H9 (cell line): ENCODE results near the gene FHOD3. TPM values are rescaled to one million over a fixed set of nuclear protein-coding genes. Genes with fewer than 3 reads are reported as not detected.

Experiments
- DNase-seq: peaks from one replicate; pipeline ENCODE4 v3.0.0-alpha.2; 2017
- H2AFZ ChIP-seq: one replicate; pipeline ENCODE4 v1.6.1; 2013; ENCODE audit warnings: mild to moderate bottlenecking, low read length, control low read depth, moderate library complexity
- H2AK5ac ChIP-seq: 2 replicates; pipeline ENCODE4 v1.6.1; 2013; ENCODE audit warnings: low read length, control low read depth, mixed read lengths; ENCODE audit not compliant: insufficient read length
- H2BK120ac ChIP-seq: one replicate; pipeline ENCODE4 v1.6.1; 2013; ENCODE audit warnings: low read depth, mild to moderate bottlenecking, low read length, control low read depth, inconsistent platforms; ENCODE audit not compliant: poor library complexity, severe bottlenecking
- H2BK12ac ChIP-seq: 2 replicates; pipeline ENCODE4 v1.6.1; 2013; ENCODE audit warnings: low read length, control low read depth, mixed read lengths, low read depth; ENCODE audit not compliant: insufficient read length
- H2BK15ac ChIP-seq: 2 replicates; pipeline ENCODE4 v1.6.1; 2013; ENCODE audit warnings: low read depth, low read length, control low read depth
- H2BK20ac ChIP-seq: one replicate; pipeline ENCODE4 v1.6.1; 2013; ENCODE audit warnings: low read depth, mild to moderate bottlenecking, low read length, control low read depth, inconsistent platforms; ENCODE audit not compliant: poor library complexity, severe bottlenecking
- H2BK5ac ChIP-seq: 2 replicates; pipeline ENCODE4 v1.6.1; 2013; ENCODE audit warnings: low read length, control low read depth, mixed read lengths; ENCODE audit not compliant: insufficient read length
- H3K14ac ChIP-seq: 2 replicates; pipeline ENCODE4 v1.6.1; 2013; ENCODE audit warnings: low read length, control low read depth; ENCODE audit not compliant: insufficient read depth
- H3K18ac ChIP-seq: 2 replicates; pipeline ENCODE4 v1.6.1; 2013; ENCODE audit warnings: low read depth, mild to moderate bottlenecking, mixed read lengths, low read length, control low read depth; ENCODE audit not compliant: insufficient read length
- H3K23ac ChIP-seq: 2 replicates; pipeline ENCODE4 v1.6.1; 2013; ENCODE audit warnings: low read length, control low read depth, mixed read lengths, low read depth; ENCODE audit not compliant: insufficient read length
- H3K23me2 ChIP-seq: 2 replicates; pipeline ENCODE4 v1.6.1; 2013; ENCODE audit warnings: low read depth, mild to moderate bottlenecking, mixed read lengths, low read length, control low read depth; ENCODE audit not compliant: insufficient read length, poor library complexity, severe bottlenecking
- H3K27ac ChIP-seq: 2 replicates; pipeline ENCODE4 v1.5.1; 2013; ENCODE audit warnings: low read length, control low read depth, mixed read lengths, low read depth; ENCODE audit not compliant: insufficient read length
- H3K27me3 ChIP-seq: 2 replicates; pipeline ENCODE4 v1.6.1; 2013; ENCODE audit warnings: low read length, control low read depth, inconsistent platforms; ENCODE audit not compliant: insufficient read depth
- H3K4ac ChIP-seq: 2 replicates; pipeline ENCODE4 v1.6.1; 2013; ENCODE audit warnings: low read depth, mild to moderate bottlenecking, control low read depth, inconsistent platforms, low read length, moderate library complexity
- H3K4me1 ChIP-seq: 2 replicates; pipeline ENCODE4 v1.6.1; 2013; ENCODE audit warnings: low read length, control low read depth, inconsistent platforms; ENCODE audit not compliant: insufficient read depth
- H3K4me2 ChIP-seq: 2 replicates; pipeline ENCODE4 v1.6.1; 2013; ENCODE audit warnings: low read length, control low read depth, mixed read lengths; ENCODE audit not compliant: insufficient read length, insufficient read depth
- H3K56ac ChIP-seq: 2 replicates; pipeline ENCODE4 v1.6.1; 2013; ENCODE audit warnings: low read depth, mild to moderate bottlenecking, mixed read lengths, low read length, control low read depth; ENCODE audit not compliant: insufficient read length
- H3K79me1 ChIP-seq: 2 replicates; pipeline ENCODE4 v1.6.1; 2013; ENCODE audit warnings: low read depth, mild to moderate bottlenecking, moderate library complexity, low read length, control low read depth, inconsistent platforms; ENCODE audit not compliant: insufficient read depth, poor library complexity, severe bottlenecking
- H3K79me2 ChIP-seq: 2 replicates; pipeline ENCODE4 v1.6.1; 2013; ENCODE audit warnings: low read length, control low read depth, inconsistent platforms; ENCODE audit not compliant: insufficient read depth
- H3K9ac ChIP-seq: 2 replicates; pipeline ENCODE4 v1.6.1; 2013; ENCODE audit warnings: low read length, control low read depth, mixed read lengths; ENCODE audit not compliant: insufficient read length; ENCODE audit errors: extremely low read depth
- H3K9me3 ChIP-seq: one replicate; pipeline ENCODE4 v1.6.1; 2013; ENCODE audit warnings: low read depth, low read length, inconsistent platforms; ENCODE audit not compliant: control insufficient read depth
- H3T11ph ChIP-seq: one replicate; pipeline ENCODE4 v1.6.1; 2013; ENCODE audit warnings: mild to moderate bottlenecking, low read length, control low read depth, inconsistent platforms
- H4K20me1 ChIP-seq: one replicate; pipeline ENCODE4 v1.6.1; 2013; ENCODE audit not compliant: control insufficient read depth, insufficient read length, insufficient read depth
- H4K5ac ChIP-seq: 2 replicates; pipeline ENCODE4 v1.6.1; 2013; ENCODE audit warnings: low read depth, mild to moderate bottlenecking, mixed read lengths, low read length, control low read depth; ENCODE audit not compliant: insufficient read length
- H4K8ac ChIP-seq: replicated peaks from 2 replicates; pipeline ENCODE4 v1.6.1; 2013; ENCODE audit warnings: low read length, control low read depth, mixed read lengths, low read depth; ENCODE audit not compliant: insufficient read length
- H4K91ac ChIP-seq: 2 replicates; pipeline ENCODE4 v1.6.1; 2013; ENCODE audit warnings: low read depth, mild to moderate bottlenecking, moderate library complexity, mixed read lengths, low read length, control low read depth; ENCODE audit not compliant: insufficient read length
- H3K27ac Mint-ChIP-seq, 3 experiments: 2 replicates in 2 of 3; 3 replicates in 1 of 3; pipeline ENCODE4 v1.8.0; 2020 to 2021; ENCODE audit warnings: mixed read lengths in 3 of 3, mild to moderate bottlenecking in 1 of 3, moderate library complexity in 1 of 3
- H3K27me3 Mint-ChIP-seq: 2 replicates; pipeline ENCODE4 v1.8.0; 2021; ENCODE audit warnings: low read depth, mild to moderate bottlenecking, moderate library complexity, mixed read lengths
- H3K36me3 Mint-ChIP-seq, 3 experiments: 2 replicates in 2 of 3; 3 replicates in 1 of 3; pipeline ENCODE4 v1.8.0; 2020 to 2021; ENCODE audit warnings: low read depth in 3 of 3, mixed read lengths in 3 of 3; ENCODE audit not compliant: insufficient read depth in 1 of 3
- H3K4me1 Mint-ChIP-seq, 2 experiments: 2 replicates each; pipeline ENCODE4 v1.8.0; 2020; ENCODE audit warnings: mixed read lengths in 2 of 2
- H3K4me3 Mint-ChIP-seq, 2 experiments: 2 replicates in 1 of 2; 3 replicates in 1 of 2; pipeline ENCODE4 v1.8.0; 2020 to 2021; ENCODE audit warnings: mild to moderate bottlenecking in 2 of 2, mixed read lengths in 2 of 2, moderate library complexity in 1 of 2
- H3K9me3 Mint-ChIP-seq, 2 experiments: 2 replicates in 1 of 2; 3 replicates in 1 of 2; pipeline ENCODE4 v1.8.0; 2020; ENCODE audit warnings: mild to moderate bottlenecking in 2 of 2, mixed read lengths in 2 of 2, moderate library complexity in 1 of 2
- CTCF ChIP-seq: fragments of 200-600 bp; sonication (generic); conservative IDR thresholded peaks from 3 replicates; pipeline ENCODE4 v1.8.0; 2021; ENCODE audit warnings: antibody characterized with exemption, mild to moderate bottlenecking
- WGBS: extraction: QIAGEN DNeasy Blood & Tissue Kit; methylation state at CpG from one replicate; pipeline ENCODE4 v1.1.7; 2013; ENCODE audit warnings: missing lambda C conversion rate, low lambda C conversion rate, mixed read lengths; ENCODE audit not compliant: insufficient read length; ENCODE audit errors: extremely low coverage; 5-methylcytosine and 5-hydroxymethylcytosine counted together
- total RNA-seq: library from RNA; stranded (reverse); gene quantifications from 2 replicates; pipeline ENCODE4 v1.2.1, GENCODE V29; 2021

The FHOD3 gene
- total RNA-seq, 1 experiment from 2014 or later: 8.0 TPM

GRCh38 chr18:36576339-36576738, 278.8 kb downstream of the FHOD3 start:
- no peak overlapping the region for H3K23ac ChIP-seq
- no peaks in the 10 kb centered on the region for H3K79me1 ChIP-seq
- H3K27ac ChIP-seq: no peak overlapping the region
- no peak overlapping the region for H2BK5ac ChIP-seq
- H4K8ac ChIP-seq: no peak overlapping the region
- TF ChIP-seq CTCF: no peak
- H2BK12ac ChIP-seq: no peak overlapping the region
- Mint-ChIP-seq H3K9me3 (peaks cover 11 to 12% of the 10 kb centered on the region in 2 experiments), H3K4me1 (peaks cover 9 to 19% of the 10 kb centered on the region in 2 experiments), H3K27ac (no peak overlapping the region), H3K27me3 (no peaks in the 10 kb centered on the region), H3K36me3 (peaks cover 7 to 29% (median 19%) of the 10 kb centered on the region in 3 experiments), H3K4me3 (no peak overlapping the region)
- H2BK20ac ChIP-seq: no peak overlapping the region
- no peak overlapping the region for H3K4ac ChIP-seq
- H3K18ac ChIP-seq: no peak overlapping the region
- H4K91ac ChIP-seq: no peak overlapping the region
- no peak overlapping the region for H4K5ac ChIP-seq
- WGBS: no CpG with 5 or more reads among the region's 2 CpGs
- no peak for DNase-seq
- no peaks in the 10 kb centered on the region for H3K4me1 ChIP-seq
- no peak overlapping the region for H3K56ac ChIP-seq
- no peaks in the 10 kb centered on the region for H4K20me1 ChIP-seq
- H3K9ac ChIP-seq: no peak overlapping the region
- H2BK120ac ChIP-seq: no peak overlapping the region
- no peaks in the 10 kb centered on the region for H3K79me2 ChIP-seq
- no peaks in the 10 kb centered on the region for H3K27me3 ChIP-seq
- H2BK15ac ChIP-seq: no peak overlapping the region
- H2AK5ac ChIP-seq: no peak overlapping the region
- no peak overlapping the region for H3T11ph ChIP-seq
- H3K23me2 ChIP-seq: no peaks in the 10 kb centered on the region
- H3K14ac ChIP-seq: no peak overlapping the region
- no peaks in the 10 kb centered on the region for H3K9me3 ChIP-seq
- no peak overlapping the region for H3K4me2 ChIP-seq
- no peak overlapping the region for H2AFZ ChIP-seq
